DOHH2 (cell line): Measurements from ENCODE around the gene UBL3.

Experiments
- EZH2phosphoT487 ChIP-seq: fragments of 200-600 bp; sonication (generic); IDR thresholded peaks from 2 replicates; pipeline ENCODE4 v1.6.1; 2017; ENCODE audit warnings: borderline replicate concordance, mild to moderate bottlenecking, antibody characterized with exemption, low read length, moderate library complexity, mixed read lengths
- TF ChIP-seq, protein P1 (sequence below): fragments of 200-600 bp; sonication (generic); IDR thresholded peaks from one replicate; pipeline ENCODE4 v1.5.1; 2014; ENCODE audit warnings: antibody characterized with exemption, mild to moderate bottlenecking, low read depth, low read length; ENCODE audit not compliant: poor library complexity, severe bottlenecking

- TF ChIP-seq EZH2phosphoT487: no peak
- TF ChIP-seq, protein P1, sequence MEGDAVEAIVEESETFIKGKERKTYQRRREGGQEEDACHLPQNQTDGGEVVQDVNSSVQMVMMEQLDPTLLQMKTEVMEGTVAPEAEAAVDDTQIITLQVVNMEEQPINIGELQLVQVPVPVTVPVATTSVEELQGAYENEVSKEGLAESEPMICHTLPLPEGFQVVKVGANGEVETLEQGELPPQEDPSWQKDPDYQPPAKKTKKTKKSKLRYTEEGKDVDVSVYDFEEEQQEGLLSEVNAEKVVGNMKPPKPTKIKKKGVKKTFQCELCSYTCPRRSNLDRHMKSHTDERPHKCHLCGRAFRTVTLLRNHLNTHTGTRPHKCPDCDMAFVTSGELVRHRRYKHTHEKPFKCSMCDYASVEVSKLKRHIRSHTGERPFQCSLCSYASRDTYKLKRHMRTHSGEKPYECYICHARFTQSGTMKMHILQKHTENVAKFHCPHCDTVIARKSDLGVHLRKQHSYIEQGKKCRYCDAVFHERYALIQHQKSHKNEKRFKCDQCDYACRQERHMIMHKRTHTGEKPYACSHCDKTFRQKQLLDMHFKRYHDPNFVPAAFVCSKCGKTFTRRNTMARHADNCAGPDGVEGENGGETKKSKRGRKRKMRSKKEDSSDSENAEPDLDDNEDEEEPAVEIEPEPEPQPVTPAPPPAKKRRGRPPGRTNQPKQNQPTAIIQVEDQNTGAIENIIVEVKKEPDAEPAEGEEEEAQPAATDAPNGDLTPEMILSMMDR: no peak
These were observed 86.8 kb downstream of the UBL3 start for GRCh38 chr13:29763436-29764180.
